ENCODE results near the gene GFPT2. TPM values are rescaled to one million over a fixed set of nuclear protein-coding genes. Genes with fewer than 3 reads are reported as not detected.

The GFPT2 gene
- total and polyA plus RNA-seq, 10 of the 15 experiments (the other 5 are each of a cell fraction or from before 2014, with no cell fraction given): 0.05 to 0.33 (median 0.11) TPM; not detected in 4

DNA sequence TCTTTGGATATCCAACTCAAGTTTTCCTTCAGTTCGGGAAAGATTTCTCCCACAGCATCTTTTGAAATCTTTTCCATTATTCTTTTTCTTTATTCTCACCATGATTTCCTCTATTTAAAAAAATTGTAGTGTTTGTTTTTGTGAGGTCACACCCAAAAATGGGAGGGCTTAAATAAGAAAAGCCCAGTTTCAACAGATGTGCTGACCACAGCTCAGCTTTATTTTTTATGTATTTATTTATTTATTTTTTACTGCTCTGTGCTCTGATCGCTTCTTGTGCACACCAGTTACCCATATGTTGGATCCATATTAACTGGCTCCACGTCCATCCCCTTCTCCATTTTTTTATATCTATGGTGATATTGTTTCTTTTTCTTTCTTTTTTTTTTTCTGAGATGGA, 20.3 kb downstream of the GFPT2 start:
- H2AFZ ChIP-seq (ENCODE audit: control insufficient read depth, low read depth, low read length): no peak overlapping the region
- CTCF ChIA-PET: interaction anchor here (0.6 kb wide), 1 partner anchor 82 kb away, joined by 3 read pairs; no protein-coding TSS in a partner anchor

More for the DNA sequence above, 20.3 kb downstream of the GFPT2 start:
- no peaks in the 10 kb centered on the region for H3K27me3 ChIP-seq (replicated peaks in 1 of 2; ENCODE audit: control insufficient read depth in 2 of 2, insufficient read depth in 2 of 2, low read length in 1 of 2)
- ChIA-PET POLR2A (no interaction called here), SMC1A (ENCODE audit: uncharacterized antibody, unreplicated experiment) (no interaction called here), RAD21 (ENCODE audit: unreplicated experiment) (no interaction called here)
- ATAC-seq (no peak), DNase-seq (ENCODE audit: low read depth, low spot score) (no peak), FAIRE-seq (no peak)
- H3K4me3 ChIP-seq: no peak overlapping the region
- no peaks in the 10 kb centered on the region for H3K9me3 ChIP-seq (replicated peaks; ENCODE audit: control insufficient read depth, insufficient read depth, low read length)
- no peaks in the 10 kb centered on the region for H3K79me2 ChIP-seq (ENCODE audit: control insufficient read depth, insufficient read depth, low read length)
- H3K27ac ChIP-seq (ENCODE audit: control insufficient read depth, insufficient read depth): no peak overlapping the region
- no peak for TF ChIP-seq SREBF2 (IDR thresholded peaks at IDR 0.05; ENCODE audit: low read length)
- no peak for TF ChIP-seq SMAD1 (IDR thresholded peaks at IDR 0.05; ENCODE audit: low read depth, partially characterized antibody)
- TF ChIP-seq PAX8 (IDR thresholded peaks at IDR 0.05): no peak
- TF ChIP-seq, protein P1, sequence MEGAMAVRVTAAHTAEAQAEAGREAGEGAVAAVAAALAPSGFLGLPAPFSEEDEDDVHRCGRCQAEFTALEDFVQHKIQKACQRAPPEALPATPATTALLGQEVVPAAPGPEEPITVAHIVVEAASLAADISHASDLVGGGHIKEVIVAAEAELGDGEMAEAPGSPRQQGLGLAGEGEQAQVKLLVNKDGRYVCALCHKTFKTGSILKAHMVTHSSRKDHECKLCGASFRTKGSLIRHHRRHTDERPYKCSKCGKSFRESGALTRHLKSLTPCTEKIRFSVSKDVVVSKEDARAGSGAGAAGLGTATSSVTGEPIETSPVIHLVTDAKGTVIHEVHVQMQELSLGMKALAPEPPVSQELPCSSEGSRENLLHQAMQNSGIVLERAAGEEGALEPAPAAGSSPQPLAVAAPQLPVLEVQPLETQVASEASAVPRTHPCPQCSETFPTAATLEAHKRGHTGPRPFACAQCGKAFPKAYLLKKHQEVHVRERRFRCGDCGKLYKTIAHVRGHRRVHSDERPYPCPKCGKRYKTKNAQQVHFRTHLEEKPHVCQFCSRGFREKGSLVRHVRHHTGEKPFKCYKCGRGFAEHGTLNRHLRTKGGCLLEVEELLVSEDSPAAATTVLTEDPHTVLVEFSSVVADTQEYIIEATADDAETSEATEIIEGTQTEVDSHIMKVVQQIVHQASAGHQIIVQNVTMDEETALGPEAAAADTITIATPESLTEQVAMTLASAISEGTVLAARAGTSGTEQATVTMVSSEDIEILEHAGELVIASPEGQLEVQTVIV (IDR thresholded peaks at IDR 0.05; ENCODE audit: borderline replicate concordance, partially characterized antibody): no peak
- TF ChIP-seq, protein P2, sequence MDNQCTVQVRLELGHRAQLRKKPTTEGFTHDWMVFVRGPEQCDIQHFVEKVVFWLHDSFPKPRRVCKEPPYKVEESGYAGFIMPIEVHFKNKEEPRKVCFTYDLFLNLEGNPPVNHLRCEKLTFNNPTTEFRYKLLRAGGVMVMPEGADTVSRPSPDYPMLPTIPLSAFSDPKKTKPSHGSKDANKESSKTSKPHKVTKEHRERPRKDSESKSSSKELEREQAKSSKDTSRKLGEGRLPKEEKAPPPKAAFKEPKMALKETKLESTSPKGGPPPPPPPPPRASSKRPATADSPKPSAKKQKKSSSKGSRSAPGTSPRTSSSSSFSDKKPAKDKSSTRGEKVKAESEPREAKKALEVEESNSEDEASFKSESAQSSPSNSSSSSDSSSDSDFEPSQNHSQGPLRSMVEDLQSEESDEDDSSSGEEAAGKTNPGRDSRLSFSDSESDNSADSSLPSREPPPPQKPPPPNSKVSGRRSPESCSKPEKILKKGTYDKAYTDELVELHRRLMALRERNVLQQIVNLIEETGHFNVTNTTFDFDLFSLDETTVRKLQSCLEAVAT (IDR thresholded peaks at IDR 0.05): no peak
- TF ChIP-seq MEF2B (IDR thresholded peaks at IDR 0.05; ENCODE audit: partially characterized antibody, poor library complexity, severe bottlenecking): no peak
- TF ChIP-seq GATAD2B (conservative IDR thresholded peaks at IDR 0.05; ENCODE audit: low read depth): no peak
- no peak overlapping the region for H3K4me2 ChIP-seq (ENCODE audit: control insufficient read depth, insufficient read depth)
- H3K4me1 ChIP-seq (ENCODE audit: control insufficient read depth, insufficient read depth, low read length): no peaks in the 10 kb centered on the region
- intact Hi-C loops (cut with micrococcal nuclease; ENCODE audit: unreplicated experiment): no loop called here
- H3K9ac ChIP-seq (ENCODE audit: control insufficient read depth, insufficient read depth, low read length): no peak overlapping the region
- WGBS (ENCODE audit: insufficient coverage, insufficient replicate concordance, low lambda C conversion rate, missing lambda C conversion rate): 45% methylated on average over 3 of the region's 3 CpGs
- in situ Hi-C loops (cut with MboI): no loop called here
- no TSS peak for BruUV-seq (replicated peaks)
- no peaks in the 10 kb centered on the region for H3K36me3 ChIP-seq (ENCODE audit: control insufficient read depth in 2 of 2, insufficient read depth in 2 of 2, low read length in 1 of 2)
- H4K20me1 ChIP-seq (ENCODE audit: control insufficient read depth, insufficient read depth): no peaks in the 10 kb centered on the region

All from GM12878 (cell line).